Panc1 (cell line): ENCODE results near the gene MYBPH.

Experiments
- CTCF ChIP-seq: fragments of 450-650 bp; IDR thresholded peaks from 2 replicates; pipeline ENCODE4 v1.5.1; 2017; ENCODE audit warnings: mild to moderate bottlenecking
- POLR2AphosphoS5 ChIP-seq: IDR thresholded peaks from 2 replicates; pipeline ENCODE4 v1.6.1; 2012; ENCODE audit warnings: mild to moderate bottlenecking, low read depth, low read length, moderate library complexity

GRCh38 chr1:203165101-203165799 is 10.4 kb downstream of the MYBPH start:
- TF ChIP-seq CTCF (no peak), POLR2AphosphoS5 (no peak)
